GM12891 (cell line): ENCODE measurements around the gene PRR3.
"Not testable (repeated sequence)": the region's sequence is repeated elsewhere in the genome, so short reads cannot be mapped to it uniquely, and the experiment has no call there.

Experiments used
- DNase-seq: peaks from one replicate; pipeline ENCODE4 v3.0.0; 2011; ENCODE audit warnings: low spot score; ENCODE audit not compliant: insufficient read length
- FAIRE-seq: peaks from 2 replicates; lab custom pipeline; 2011; peaks lifted over from hg19 to GRCh38; lab: Jason Lieb, UNC
- PAX5 ChIP-seq: IDR thresholded peaks from 2 replicates; pipeline ENCODE4 v1.6.1; 2011; ENCODE audit warnings: low read length, moderate library complexity, mild to moderate bottlenecking; ENCODE audit not compliant: insufficient read depth, severe bottlenecking
- POLR2A ChIP-seq: IDR thresholded peaks from 2 replicates; pipeline ENCODE4 v1.6.1; 2011; ENCODE audit warnings: low read depth, low read length, control low read depth
- POLR2AphosphoS5 ChIP-seq: IDR thresholded peaks from 2 replicates; pipeline ENCODE4 v1.6.1; 2011; ENCODE audit warnings: low read depth, low read length, control low read depth
- POU2F2 ChIP-seq: IDR thresholded peaks from 2 replicates; pipeline ENCODE4 v1.6.1; 2011; ENCODE audit warnings: low read depth, mild to moderate bottlenecking, control low read depth, low read length, moderate library complexity
- SPI1 ChIP-seq: IDR thresholded peaks from 2 replicates; pipeline ENCODE4 v1.6.1; 2011; ENCODE audit warnings: low read depth, low read length, control low read depth
- TAF1 ChIP-seq: IDR thresholded peaks from 2 replicates; pipeline ENCODE4 v1.6.1; 2011; ENCODE audit warnings: low read depth, low read length, control low read depth

Gene PRR3

DNA sequence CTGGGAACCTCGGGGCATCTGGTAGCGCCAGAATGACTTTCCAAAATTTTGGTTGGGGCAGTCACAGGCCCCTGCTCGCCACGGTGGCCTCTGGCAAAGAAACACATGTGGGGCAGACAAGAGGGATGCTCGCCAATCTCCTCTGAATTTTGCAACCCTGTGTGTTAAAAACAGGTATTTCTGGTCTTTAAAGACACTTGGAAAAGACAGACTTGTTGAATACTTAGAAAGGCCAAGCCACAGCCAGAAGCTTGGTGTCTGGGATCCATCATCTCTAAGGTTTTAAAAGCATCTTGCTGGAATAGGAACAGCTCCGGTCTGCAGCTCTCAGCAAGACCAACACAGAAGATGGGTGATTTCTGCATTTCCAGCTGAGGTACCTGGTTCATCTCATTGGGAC lies 36.6 kb upstream of the PRR3 start:
- DNase-seq: no peak
- no peak for TF ChIP-seq POU2F2
- no peak for TF ChIP-seq TAF1
- no peak for TF ChIP-seq POLR2AphosphoS5
- no peak for TF ChIP-seq SPI1
- no peak for TF ChIP-seq POLR2A
- TF ChIP-seq PAX5: no peak
- no peak for FAIRE-seq

DNA sequence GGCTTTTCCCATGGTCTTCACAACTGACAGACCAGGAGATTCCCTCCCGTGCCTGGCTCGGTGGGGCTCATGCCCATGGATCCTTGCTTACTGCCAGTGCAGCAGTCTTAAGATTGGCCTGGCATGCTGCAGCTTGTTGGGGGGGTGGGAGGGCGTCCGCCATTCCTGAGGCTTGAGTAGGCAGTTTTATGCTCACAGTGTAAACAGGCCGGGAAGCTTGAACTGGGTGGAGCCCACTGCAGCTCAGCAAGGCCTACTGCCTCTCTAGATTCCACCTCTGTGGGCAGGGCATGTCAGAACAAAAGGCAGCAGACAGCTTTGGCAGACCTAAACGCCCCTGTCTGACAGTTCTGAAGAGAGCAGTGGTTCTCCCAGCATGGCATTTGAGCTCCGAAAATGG lies 36.0 kb upstream of the PRR3 start:
- not testable (repeated sequence) for FAIRE-seq, DNase-seq

GRCh38 chr6:30521952-30522351 lies 35.1 kb upstream of the PRR3 start:
- FAIRE-seq, DNase-seq: not testable (repeated sequence)

- FAIRE-seq, DNase-seq: not testable (repeated sequence)
Observed at GRCh38 chr6:30526444-30526843, 30.7 kb upstream of the PRR3 start.

GRCh38 chr6:30529349-30529875 lies 27.7 kb upstream of the PRR3 start:
- FAIRE-seq: not testable (repeated sequence)

GRCh38 chr6:30530014-30530413 lies 27.1 kb upstream of the PRR3 start:
- FAIRE-seq (peak; percentile 5), DNase-seq (no peak)

More at GRCh38 chr6:30529349-30529875, 27.7 kb upstream of the PRR3 start:
- DNase-seq: peak; percentile 37

GRCh38 chr6:30533460-30534294 lies 23.4 kb upstream of the PRR3 start:
- FAIRE-seq: no peak
- TF ChIP-seq POLR2A (no peak), TAF1 (no peak), POLR2AphosphoS5 (no peak)
- DNase-seq: no peak

More at GRCh38 chr6:30530014-30530413, 27.1 kb upstream of the PRR3 start:
- TF ChIP-seq SPI1 (no peak), PAX5 (no peak), POU2F2 (no peak), TAF1 (no peak), POLR2AphosphoS5 (no peak), POLR2A (no peak)

- FAIRE-seq: no peak
- DNase-seq: no peak
- TF ChIP-seq POLR2AphosphoS5 (no peak), SPI1 (no peak), POU2F2 (no peak), PAX5 (no peak), POLR2A (no peak)
Observed at GRCh38 chr6:30537931-30538330, 19.2 kb upstream of the PRR3 start.

- FAIRE-seq: peak; percentile 85
- no peak for TF ChIP-seq POLR2A
- TF ChIP-seq POU2F2: 0 out of 2 replicates have a peak, but pooled peaks have one; percentile 13
- DNase-seq: peak; percentile 43
Observed at GRCh38 chr6:30541515-30542403, 15.3 kb upstream of the PRR3 start.

DNA sequence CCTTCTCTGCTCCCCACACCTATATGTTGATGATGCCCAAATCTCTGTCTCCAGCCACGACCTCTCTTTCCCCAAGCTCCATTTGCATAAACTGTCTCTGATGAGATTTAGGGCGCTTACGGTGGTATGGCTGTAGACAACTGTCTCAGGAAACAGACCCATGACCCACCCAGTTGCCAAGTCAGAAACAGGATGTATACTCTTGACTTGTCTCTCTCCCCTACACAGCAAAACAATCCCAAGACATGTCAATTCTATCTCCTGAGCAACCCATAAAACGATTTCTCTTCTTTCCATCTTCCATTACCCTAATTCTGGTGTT lies 14.7 kb upstream of the PRR3 start:
- DNase-seq: no peak
- FAIRE-seq: peak; percentile 61

GRCh38 chr6:30542915-30543314 lies 14.2 kb upstream of the PRR3 start:
- DNase-seq: no peak
- TF ChIP-seq TAF1: no peak
- TF ChIP-seq SPI1: no peak
- TF ChIP-seq POU2F2: no peak
- TF ChIP-seq POLR2A: no peak
- no peak for TF ChIP-seq POLR2AphosphoS5
- no peak for TF ChIP-seq PAX5
- FAIRE-seq: peak; percentile 20

More for the DNA sequence above, 14.7 kb upstream of the PRR3 start:
- TF ChIP-seq POLR2A: no peak
- no peak for TF ChIP-seq TAF1
- TF ChIP-seq PAX5: no peak
- no peak for TF ChIP-seq SPI1

GRCh38 chr6:30543821-30544220 lies 13.3 kb upstream of the PRR3 start:
- FAIRE-seq (no peak), DNase-seq (no peak)
- TF ChIP-seq PAX5 (no peak), TAF1 (no peak)
